CD14-positive monocyte (primary cell): Measurements from ENCODE around the gene FBXO10. TPM values are rescaled to one million over a fixed set of nuclear protein-coding genes. Genes with fewer than 3 reads are reported as not detected.
"Not testable (repeated sequence)": the region's sequence is repeated elsewhere in the genome, so short reads cannot be mapped to it uniquely, and the experiment has no call there.

Source experiments
- DNase-seq, 3 donors: peaks; one replicate each; pipeline ENCODE4 v3.0.0-alpha.2; 2011 to 2022
- H2AFZ ChIP-seq: 2 replicates; pipeline ENCODE4 v1.6.0; 2012; ENCODE audit warnings: mild to moderate bottlenecking, low read depth, low read length, inconsistent platforms; ENCODE audit not compliant: insufficient read depth, poor library complexity, severe bottlenecking
- H3K27ac ChIP-seq, 2 donors: 1 replicate in 1 of 2; 2 replicates in 1 of 2; pipeline ENCODE4 v1.5.1; 2012 to 2013; ENCODE audit warnings: low read length in 2 of 2, control low read depth in 1 of 2, inconsistent platforms in 1 of 2, low read depth in 1 of 2, mild to moderate bottlenecking in 1 of 2
- H3K27me3 ChIP-seq, 2 donors: one replicate each; pipeline versions ENCODE4 v1.6.0 to v1.6.1; 2011 to 2013; ENCODE audit warnings: low read length in 2 of 2; ENCODE audit not compliant: control insufficient read depth in 2 of 2, insufficient read depth in 2 of 2
- H3K36me3 ChIP-seq, 2 donors: replicated peaks in 1 of 2; 1 replicate in 1 of 2; 2 replicates in 1 of 2; pipeline versions ENCODE4 v1.5.1 to v1.6.1; 2012 to 2013; ENCODE audit warnings: low read length in 2 of 2, control low read depth in 1 of 2, inconsistent platforms in 1 of 2, mild to moderate bottlenecking in 1 of 2; ENCODE audit not compliant: insufficient read depth in 2 of 2, control insufficient read depth in 1 of 2
- H3K4me1 ChIP-seq, 2 donors: 1 replicate in 1 of 2; 2 replicates in 1 of 2; pipeline versions ENCODE4 v1.5.1 to v1.6.1; 2012 to 2013; ENCODE audit warnings: low read length in 2 of 2, control low read depth in 1 of 2, inconsistent platforms in 1 of 2, mild to moderate bottlenecking in 1 of 2, moderate library complexity in 1 of 2; ENCODE audit not compliant: insufficient read depth in 2 of 2, control insufficient read depth in 1 of 2
- H3K4me2 ChIP-seq: replicated peaks from 2 replicates; pipeline ENCODE3; 2012; ENCODE audit warnings: low read length, moderate library complexity, mild to moderate bottlenecking; ENCODE audit not compliant: poor library complexity, severe bottlenecking; ENCODE audit errors: extremely low read depth
- H3K4me3 ChIP-seq, 3 experiments: fragments of 200-600 bp in 1 of 3; sonication (generic) in 1 of 3; replicated peaks in 1 of 3; 1 replicate in 2 of 3; 2 replicates in 1 of 3; pipeline ENCODE4 v1.5.1; 2011 to 2013; ENCODE audit warnings: low read length in 3 of 3, mild to moderate bottlenecking in 3 of 3, control low read depth in 2 of 3, low read depth in 2 of 3, inconsistent platforms in 1 of 3, moderate library complexity in 1 of 3
- H3K79me2 ChIP-seq: 2 replicates; pipeline ENCODE4 v1.6.0; 2012; ENCODE audit warnings: mild to moderate bottlenecking, control low read depth, inconsistent platforms, low read length, moderate library complexity; ENCODE audit not compliant: insufficient read depth
- H3K9ac ChIP-seq: 2 replicates; pipeline ENCODE4 v1.6.0; 2017; ENCODE audit warnings: low read length, mild to moderate bottlenecking; ENCODE audit not compliant: insufficient read depth, poor library complexity, severe bottlenecking
- H3K9me3 ChIP-seq, 2 donors: replicated peaks in 1 of 2; 1 replicate in 1 of 2; 2 replicates in 1 of 2; pipeline versions ENCODE4 v1.5.1 to v1.6.1; 2012 to 2013; ENCODE audit warnings: low read length in 2 of 2, control low read depth in 1 of 2; ENCODE audit not compliant: control insufficient read depth in 1 of 2, insufficient read depth in 1 of 2
- H4K20me1 ChIP-seq: 2 replicates; pipeline ENCODE4 v1.6.0; 2012; ENCODE audit warnings: mild to moderate bottlenecking, low read length, control low read depth, moderate library complexity; ENCODE audit not compliant: insufficient read depth
- H3K27ac Mint-ChIP-seq, 7 donors: one replicate each; pipeline ENCODE4 v1.8.0; 2020; ENCODE audit warnings: mild to moderate bottlenecking in 7 of 7, mixed read lengths in 7 of 7, moderate library complexity in 6 of 7, inconsistent platforms in 2 of 7
- H3K27me3 Mint-ChIP-seq, 3 donors: one replicate each; pipeline ENCODE4 v1.8.0; 2021 to 2022; ENCODE audit warnings: low read depth in 3 of 3, mild to moderate bottlenecking in 3 of 3, mixed read lengths in 3 of 3, moderate library complexity in 3 of 3, inconsistent platforms in 1 of 3
- H3K36me3 Mint-ChIP-seq, 2 donors: one replicate each; pipeline ENCODE4 v1.8.0; 2020; ENCODE audit warnings: mixed read lengths in 2 of 2, inconsistent platforms in 1 of 2, mild to moderate bottlenecking in 1 of 2
- H3K4me1 Mint-ChIP-seq: one replicate; pipeline ENCODE4 v1.8.0; 2020; ENCODE audit warnings: mild to moderate bottlenecking, mixed read lengths
- H3K4me3 Mint-ChIP-seq, 2 donors: one replicate each; pipeline ENCODE4 v1.8.0; 2020; ENCODE audit warnings: mild to moderate bottlenecking in 2 of 2, mixed read lengths in 2 of 2, moderate library complexity in 1 of 2
- H3K9me3 Mint-ChIP-seq, 7 donors: one replicate each; pipeline ENCODE4 v1.8.0; 2020 to 2022; ENCODE audit warnings: mixed read lengths in 7 of 7, mild to moderate bottlenecking in 6 of 7, moderate library complexity in 6 of 7, inconsistent platforms in 2 of 7
- CTCF ChIP-seq: fragments of 200-600 bp; IDR thresholded peaks from one replicate; pipeline ENCODE4 v1.8.0; 2022; ENCODE audit warnings: antibody characterized with exemption, mild to moderate bottlenecking
- WGBS: methylation state at CpG from one replicate; pipeline ENCODE4 v1.1.5; 2013; ENCODE audit warnings: missing lambda C conversion rate; ENCODE audit not compliant: insufficient coverage; 5-methylcytosine and 5-hydroxymethylcytosine counted together
- intact Hi-C, 2 donors: fragments of 100-400 bp; cut with micrococcal nuclease; formaldehyde crosslinking; loops; one replicate each; pipeline versions ENCODE4 v1.15.0 to v1.15.1; 2023
- polyA plus RNA-seq, 3 donors: library from polyadenylated mRNA; depleted of rRNA in 1 of 3; unstranded in 2 of 3; stranded (reverse) in 1 of 3; fragments of 300-500 nt in 2 of 3; fragments of >200 nt in 1 of 3; fragmentation: Illumina TruSeq in 2 of 3; gene quantifications; 1 replicate in 2 of 3; 2 replicates in 1 of 3; pipeline ENCODE4 v1.2.3, GENCODE V29; 2012 to 2021

The FBXO10 gene
- polyA plus RNA-seq, 3 donors = 0.08 to 1.5 TPM; not detected in 1

- H3K9me3 ChIP-seq = peaks cover 0 to under 1% of the 10 kb centered on the region in 2 donors
- no peaks in the 10 kb centered on the region for H3K79me2 ChIP-seq
- H3K36me3 Mint-ChIP-seq = no peaks in the 10 kb centered on the region
- intact Hi-C loops = loop anchor here (10.0 kb wide), 3 partner anchors 324 to 424 kb away; partner anchors contain the start of genes DCAF10 (in 1 of the 2), SLC25A51 (in 1 of the 2) and ZCCHC7 (in 1 of the 2)
- peaks cover 8% of the 10 kb centered on the region for H3K4me1 Mint-ChIP-seq
- H3K4me3 ChIP-seq = no peak overlapping the region
- H3K4me1 ChIP-seq = peaks cover 6 to 8% of the 10 kb centered on the region in 2 donors
- no peak overlapping the region for H3K4me3 Mint-ChIP-seq
- WGBS = 100% methylated on average over 1 of the region's 3 CpGs
- no peaks in the 10 kb centered on the region for H3K36me3 ChIP-seq
- H3K27ac ChIP-seq = no peak overlapping the region
- H4K20me1 ChIP-seq = no peaks in the 10 kb centered on the region
- no peak overlapping the region for H3K9ac ChIP-seq
- peaks cover 3 to 5% of the 10 kb centered on the region in 2 donors for H3K27me3 ChIP-seq
- H3K27ac Mint-ChIP-seq = no peak overlapping the region
- no peak overlapping the region for H2AFZ ChIP-seq
- no peak for DNase-seq
- H3K27me3 Mint-ChIP-seq = peaks cover 8 to 19% (median 14%) of the 10 kb centered on the region in 3 donors
- H3K9me3 Mint-ChIP-seq = peaks cover 0 to 5% (median 2%) of the 10 kb centered on the region in 7 donors
- no peak for TF ChIP-seq CTCF
- H3K4me2 ChIP-seq = no peak overlapping the region
These were observed 95.4 kb downstream of the FBXO10 start for GRCh38 chr9:37480759-37481158.

- H3K4me3 Mint-ChIP-seq = peak overlapping the region in 1 of 2 donors; percentile 39
- H3K27ac ChIP-seq, H3K79me2 ChIP-seq, H3K4me2 ChIP-seq, H3K9ac ChIP-seq, H2AFZ ChIP-seq, H3K36me3 ChIP-seq, H3K27ac Mint-ChIP-seq, H3K4me3 ChIP-seq, H3K36me3 Mint-ChIP-seq, DNase-seq, H3K4me1 ChIP-seq, H3K27me3 ChIP-seq, H4K20me1 ChIP-seq, intact Hi-C loops, H3K4me1 Mint-ChIP-seq: not testable (repeated sequence)
- peaks cover 5 to 29% (median 20%) of the 10 kb centered on the region in 7 donors for H3K9me3 Mint-ChIP-seq
- no CpG with 5 or more reads among the region's 5 CpGs for WGBS
- peaks cover 8 to 16% (median 14%) of the 10 kb centered on the region in 3 donors for H3K27me3 Mint-ChIP-seq
- peaks cover 13 to 16% of the 10 kb centered on the region in 2 donors for H3K9me3 ChIP-seq
These were observed 98.1 kb downstream of the FBXO10 start for GRCh38 chr9:37477987-37478619.

- H3K27me3 ChIP-seq, H3K79me2 ChIP-seq, H3K36me3 ChIP-seq, H3K4me1 Mint-ChIP-seq, H3K4me1 ChIP-seq, H3K4me3 Mint-ChIP-seq, H2AFZ ChIP-seq, H3K9ac ChIP-seq, H3K36me3 Mint-ChIP-seq, H3K27ac Mint-ChIP-seq, H4K20me1 ChIP-seq, intact Hi-C loops, H3K4me2 ChIP-seq, DNase-seq, H3K27ac ChIP-seq, H3K4me3 ChIP-seq: not testable (repeated sequence)
- H3K9me3 ChIP-seq = peaks cover 13 to 16% of the 10 kb centered on the region in 2 donors
- 93% methylated on average over 3 of the region's 4 CpGs for WGBS
- Mint-ChIP-seq H3K9me3 (peaks cover 5 to 29% (median 20%) of the 10 kb centered on the region in 7 donors), H3K27me3 (peaks cover 9 to 16% (median 14%) of the 10 kb centered on the region in 3 donors)
These were observed 98.7 kb downstream of the FBXO10 start for GRCh38 chr9:37477443-37477842.
